Astrocyte (in vitro differentiated cells and primary cell): Measurements from ENCODE around the gene RAD21L1. TPM values are rescaled to one million over a fixed set of nuclear protein-coding genes. Genes with fewer than 3 reads are reported as not detected.
"Not testable (repeated sequence)": the region's sequence is repeated elsewhere in the genome, so short reads cannot be mapped to it uniquely, and the experiment has no call there.

ENCODE experiments used
- DNase-seq: peaks from one replicate; pipeline ENCODE4 v3.0.0-alpha.2; 2010; ENCODE audit warnings: low read depth
- FAIRE-seq: peaks from 2 replicates; lab custom pipeline; 2011; peaks lifted over from hg19 to GRCh38; lab: Jason Lieb, UNC
- H2AFZ ChIP-seq: 2 replicates; pipeline ENCODE4 v1.6.0; 2012; ENCODE audit warnings: low read depth, low read length, inconsistent platforms
- H3K27ac ChIP-seq: 2 replicates; pipeline ENCODE4 v1.5.1; 2011; ENCODE audit warnings: low read depth, low read length, inconsistent platforms
- H3K27me3 ChIP-seq: 2 replicates; pipeline ENCODE4 v1.6.0; 2011; ENCODE audit warnings: low read length, inconsistent platforms; ENCODE audit not compliant: insufficient read depth
- H3K36me3 ChIP-seq: 2 replicates; pipeline ENCODE4 v1.5.1; 2011; ENCODE audit warnings: low read length, inconsistent platforms; ENCODE audit not compliant: insufficient read depth
- H3K4me1 ChIP-seq: 2 replicates; pipeline ENCODE4 v1.5.1; 2011; ENCODE audit warnings: low read length, inconsistent platforms; ENCODE audit not compliant: insufficient read depth
- H3K4me2 ChIP-seq: 2 replicates; pipeline ENCODE4 v1.6.0; 2012; ENCODE audit warnings: low read length, inconsistent platforms
- H3K4me3 ChIP-seq: 2 replicates; pipeline ENCODE4 v1.5.1; 2011; ENCODE audit warnings: low read depth, mild to moderate bottlenecking, low read length, inconsistent platforms; ENCODE audit not compliant: insufficient read depth
- H3K79me2 ChIP-seq: 2 replicates; pipeline ENCODE4 v1.6.0; 2012; ENCODE audit warnings: mild to moderate bottlenecking, low read length, inconsistent platforms; ENCODE audit not compliant: insufficient read depth
- H3K9ac ChIP-seq: 2 replicates; pipeline ENCODE4 v1.6.0; 2012; ENCODE audit warnings: mild to moderate bottlenecking, low read length, inconsistent platforms
- H3K9me3 ChIP-seq: 2 replicates; pipeline ENCODE4 v1.5.1; 2012; ENCODE audit warnings: low read depth, mild to moderate bottlenecking, low read length, inconsistent platforms; ENCODE audit not compliant: insufficient read depth
- H4K20me1 ChIP-seq: 2 replicates; pipeline ENCODE4 v1.6.0; 2012; ENCODE audit warnings: low read length, inconsistent platforms; ENCODE audit not compliant: insufficient read depth
- H3K27ac Mint-ChIP-seq: one replicate; pipeline ENCODE4 v1.8.0; 2021; ENCODE audit warnings: mild to moderate bottlenecking, mixed read lengths; ENCODE audit not compliant: unreplicated experiment
- H3K27me3 Mint-ChIP-seq: one replicate; pipeline ENCODE4 v1.8.0; 2021; ENCODE audit warnings: low read depth, mixed read lengths; ENCODE audit not compliant: unreplicated experiment
- H3K36me3 Mint-ChIP-seq: one replicate; pipeline ENCODE4 v1.8.0; 2021; ENCODE audit warnings: low read depth, mixed read lengths; ENCODE audit not compliant: unreplicated experiment
- H3K4me1 Mint-ChIP-seq: one replicate; pipeline ENCODE4 v1.8.0; 2021; ENCODE audit warnings: low read depth, mixed read lengths; ENCODE audit not compliant: unreplicated experiment
- H3K4me3 Mint-ChIP-seq: one replicate; pipeline ENCODE4 v1.8.0; 2021; ENCODE audit warnings: mild to moderate bottlenecking, moderate library complexity, mixed read lengths; ENCODE audit not compliant: unreplicated experiment
- H3K9me3 Mint-ChIP-seq: one replicate; pipeline ENCODE4 v1.8.0; 2021; ENCODE audit warnings: mild to moderate bottlenecking, mixed read lengths; ENCODE audit not compliant: unreplicated experiment
- EZH2 ChIP-seq: IDR thresholded peaks from 2 replicates; pipeline ENCODE4 v1.6.1; 2012; ENCODE audit warnings: mild to moderate bottlenecking, low read length, inconsistent platforms; ENCODE audit not compliant: insufficient read depth
- total RNA-seq: library from RNA; stranded (reverse); gene quantifications from 2 replicates; pipeline ENCODE4 v1.2.1, GENCODE V29; 2021
- TF ChIP-seq, protein P1 (sequence below): IDR thresholded peaks from 2 replicates; pipeline ENCODE4 v1.5.1; 2011; ENCODE audit warnings: low read depth, mild to moderate bottlenecking, inconsistent platforms, low read length, moderate library complexity; ENCODE audit not compliant: insufficient read depth

Gene RAD21L1
- total RNA-seq, 1 donor from 2014 or later = not detected

- Histone ChIP-seq H3K9me3 (no peaks in the 10 kb centered on the region), H3K79me2 (no peaks in the 10 kb centered on the region), H3K36me3 (no peaks in the 10 kb centered on the region), H4K20me1 (no peaks in the 10 kb centered on the region), H3K4me2 (no peak overlapping the region), H3K9ac (no peak overlapping the region), H3K27ac (no peak overlapping the region), H3K27me3 (peaks cover 18% of the 10 kb centered on the region), H3K4me1 (no peaks in the 10 kb centered on the region), H3K4me3 (no peak overlapping the region), H2AFZ (no peak overlapping the region)
- Mint-ChIP-seq H3K4me3 (no peak overlapping the region), H3K4me1 (no peaks in the 10 kb centered on the region), H3K27me3 (peaks cover 16% of the 10 kb centered on the region), H3K27ac (no peak overlapping the region), H3K9me3 (no peaks in the 10 kb centered on the region), H3K36me3 (no peaks in the 10 kb centered on the region)
- no peak for DNase-seq
- TF ChIP-seq, protein P1, sequence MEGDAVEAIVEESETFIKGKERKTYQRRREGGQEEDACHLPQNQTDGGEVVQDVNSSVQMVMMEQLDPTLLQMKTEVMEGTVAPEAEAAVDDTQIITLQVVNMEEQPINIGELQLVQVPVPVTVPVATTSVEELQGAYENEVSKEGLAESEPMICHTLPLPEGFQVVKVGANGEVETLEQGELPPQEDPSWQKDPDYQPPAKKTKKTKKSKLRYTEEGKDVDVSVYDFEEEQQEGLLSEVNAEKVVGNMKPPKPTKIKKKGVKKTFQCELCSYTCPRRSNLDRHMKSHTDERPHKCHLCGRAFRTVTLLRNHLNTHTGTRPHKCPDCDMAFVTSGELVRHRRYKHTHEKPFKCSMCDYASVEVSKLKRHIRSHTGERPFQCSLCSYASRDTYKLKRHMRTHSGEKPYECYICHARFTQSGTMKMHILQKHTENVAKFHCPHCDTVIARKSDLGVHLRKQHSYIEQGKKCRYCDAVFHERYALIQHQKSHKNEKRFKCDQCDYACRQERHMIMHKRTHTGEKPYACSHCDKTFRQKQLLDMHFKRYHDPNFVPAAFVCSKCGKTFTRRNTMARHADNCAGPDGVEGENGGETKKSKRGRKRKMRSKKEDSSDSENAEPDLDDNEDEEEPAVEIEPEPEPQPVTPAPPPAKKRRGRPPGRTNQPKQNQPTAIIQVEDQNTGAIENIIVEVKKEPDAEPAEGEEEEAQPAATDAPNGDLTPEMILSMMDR = no peak
- TF ChIP-seq EZH2 = no peak
- FAIRE-seq = no peak
Observed at GRCh38 chr20:1215386-1216170, 10.3 kb upstream of the RAD21L1 start.

- not testable (repeated sequence) for H3K4me3 ChIP-seq, H3K4me1 Mint-ChIP-seq
Observed at GRCh38 chr20:1216527-1217427, 9.1 kb upstream of the RAD21L1 start.

DNA sequence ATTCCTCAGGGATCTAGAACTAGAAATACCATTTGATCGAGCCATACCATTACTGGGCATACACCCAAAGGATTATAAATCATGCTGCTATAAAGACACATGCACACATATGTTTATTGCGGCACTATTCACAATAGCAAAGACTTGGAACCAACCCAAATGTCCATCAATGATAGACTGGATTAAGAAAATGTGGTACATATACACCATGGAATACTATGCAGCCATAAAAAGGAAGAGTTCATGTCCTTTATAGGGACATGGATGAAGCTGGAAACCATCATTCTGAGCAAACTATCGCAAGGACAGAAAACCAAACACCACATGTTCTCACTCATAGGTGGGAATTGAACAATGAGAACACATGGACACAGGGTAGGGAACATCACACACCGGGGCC is 3.1 kb upstream of the RAD21L1 start:
- FAIRE-seq, DNase-seq: not testable (repeated sequence)

More at GRCh38 chr20:1216527-1217427, 9.1 kb upstream of the RAD21L1 start:
- H3K36me3 Mint-ChIP-seq, H3K4me2 ChIP-seq, DNase-seq, H3K4me1 ChIP-seq, H3K27ac Mint-ChIP-seq, H3K9me3 Mint-ChIP-seq, H3K9me3 ChIP-seq, H3K4me3 Mint-ChIP-seq, H2AFZ ChIP-seq, FAIRE-seq, H4K20me1 ChIP-seq, H3K9ac ChIP-seq, H3K27ac ChIP-seq, H3K79me2 ChIP-seq, H3K36me3 ChIP-seq: not testable (repeated sequence)
- H3K27me3 ChIP-seq = peaks cover 16% of the 10 kb centered on the region
- H3K27me3 Mint-ChIP-seq = peaks cover 22% of the 10 kb centered on the region

More for the DNA sequence above, 3.1 kb upstream of the RAD21L1 start:
- H3K79me2 ChIP-seq, H2AFZ ChIP-seq, H3K9me3 ChIP-seq, H3K9me3 Mint-ChIP-seq, H3K27me3 ChIP-seq, H3K4me3 ChIP-seq, H3K9ac ChIP-seq, H3K27ac ChIP-seq, H3K36me3 ChIP-seq, H3K4me3 Mint-ChIP-seq, H3K36me3 Mint-ChIP-seq, H3K4me1 ChIP-seq, H3K27ac Mint-ChIP-seq, H4K20me1 ChIP-seq, H3K4me1 Mint-ChIP-seq, H3K4me2 ChIP-seq: not testable (repeated sequence)
- peaks cover 30% of the 10 kb centered on the region for H3K27me3 Mint-ChIP-seq
